B cell (primary cell): ENCODE data around the gene SEMA4F. TPM values are rescaled to one million over a fixed set of nuclear protein-coding genes. Genes with fewer than 3 reads are reported as not detected.

ENCODE experiments used
- ATAC-seq: fragments of 200-7000 bp; cut with Tn5 transposase; one replicate; pipeline ENCODE4 v1.10.0; 2021; ENCODE audit warnings: low read depth, mild to moderate bottlenecking, moderate number of reproducible peaks, moderate library complexity
- CTCF ChIA-PET: fragments of 350-600 bp; sonication (Branson Sonifier 250); formaldehyde crosslinking; loops from one replicate; lab custom pipeline; 2021; ENCODE audit warnings: antibody characterized with exemption, inconsistent platforms; lab: Charles Lee
- POLR2A ChIA-PET: fragments of 350-600 bp; sonication (Branson Sonifier 250); formaldehyde crosslinking; loops from one replicate; lab custom pipeline; 2021; ENCODE audit warnings: antibody characterized with exemption; lab: Charles Lee
- DNase-seq: peaks from one replicate; pipeline ENCODE4 v3.0.0; 2013
- H2AFZ ChIP-seq: 2 replicates; pipeline ENCODE4 v1.6.1; 2012; ENCODE audit warnings: mild to moderate bottlenecking, low read depth, low read length; ENCODE audit not compliant: insufficient read depth, poor library complexity, severe bottlenecking
- H3K27ac ChIP-seq, 2 donors: 1 replicate in 1 of 2; 2 replicates in 1 of 2; pipeline ENCODE4 v1.5.1; 2012 to 2013; ENCODE audit warnings: low read length in 2 of 2, mild to moderate bottlenecking in 2 of 2, moderate library complexity in 1 of 2
- H3K27me3 ChIP-seq, 4 experiments: fragments of 200-600 bp in 1 of 4; sonication (generic) in 1 of 4; replicated peaks in 1 of 4; 1 replicate in 2 of 4; 2 replicates in 2 of 4; pipeline versions ENCODE4 v1.6.1 to v1.7.0; 2013 to 2016; ENCODE audit warnings: low read length in 3 of 4, mild to moderate bottlenecking in 2 of 4, mixed read lengths in 1 of 4, moderate library complexity in 1 of 4; ENCODE audit not compliant: insufficient read depth in 4 of 4, control insufficient read depth in 3 of 4; ENCODE audit errors: control extremely low read depth in 1 of 4
- H3K36me3 ChIP-seq, 2 experiments: replicated peaks in 1 of 2; 1 replicate in 1 of 2; 2 replicates in 1 of 2; pipeline versions ENCODE4 v1.6.1 to v1.7.1; 2013; ENCODE audit warnings: low read length in 1 of 2; ENCODE audit not compliant: insufficient read depth in 2 of 2, control insufficient read depth in 1 of 2; ENCODE audit errors: control extremely low read depth in 1 of 2, extremely low read depth in 1 of 2
- H3K4me1 ChIP-seq, 2 donors: fragments of 200-600 bp in 1 of 2; sonication (generic) in 1 of 2; 1 replicate in 1 of 2; 2 replicates in 1 of 2; pipeline versions ENCODE4 v1.5.1 to v1.6.1; 2013 to 2017; ENCODE audit warnings: low read length in 2 of 2; ENCODE audit not compliant: control insufficient read depth in 2 of 2, insufficient read depth in 2 of 2
- H3K4me2 ChIP-seq: replicated peaks from 2 replicates; pipeline ENCODE3; 2012; ENCODE audit warnings: mild to moderate bottlenecking, low read depth, low read length; ENCODE audit not compliant: poor library complexity, severe bottlenecking
- H3K4me3 ChIP-seq, 5 experiments: fragments of 200-600 bp in 1 of 5; sonication (generic) in 1 of 5; 1 replicate in 3 of 5; 2 replicates in 2 of 5; pipeline versions ENCODE4 v1.5.1 to v1.7.0; 2011 to 2016; ENCODE audit warnings: low read length in 4 of 5, mild to moderate bottlenecking in 4 of 5, low read depth in 2 of 5, control low read depth in 1 of 5, moderate library complexity in 1 of 5; ENCODE audit not compliant: insufficient read depth in 1 of 5; ENCODE audit errors: control extremely low read depth in 1 of 5, extremely low read depth in 1 of 5
- H3K79me2 ChIP-seq: fragments of 200-600 bp; sonication (generic); one replicate; pipeline ENCODE4 v1.6.0; 2016; ENCODE audit warnings: low read length; ENCODE audit not compliant: control insufficient read depth, insufficient read depth
- H3K9ac ChIP-seq: fragments of 200-600 bp; sonication (generic); 2 replicates; pipeline ENCODE4 v1.6.1; 2017; ENCODE audit warnings: mild to moderate bottlenecking, low read length, moderate library complexity
- H3K9me3 ChIP-seq, 3 donors: one replicate each; pipeline versions ENCODE4 v1.6.1 to v1.7.1; 2013; ENCODE audit warnings: low read length in 2 of 3; ENCODE audit not compliant: control insufficient read depth in 2 of 3, insufficient read depth in 1 of 3; ENCODE audit errors: control extremely low read depth in 1 of 3
- H4K20me1 ChIP-seq: 2 replicates; pipeline ENCODE4 v1.6.0; 2012; ENCODE audit warnings: mild to moderate bottlenecking, low read length; ENCODE audit not compliant: insufficient read depth, control insufficient read depth, poor library complexity, severe bottlenecking
- H3K27ac Mint-ChIP-seq: one replicate; pipeline ENCODE4 v1.8.0; 2021; ENCODE audit warnings: mixed read lengths
- H3K27me3 Mint-ChIP-seq: one replicate; pipeline ENCODE4 v1.8.0; 2021; ENCODE audit warnings: mixed read lengths
- H3K4me1 Mint-ChIP-seq: one replicate; pipeline ENCODE4 v1.8.0; 2021; ENCODE audit warnings: mixed read lengths
- H3K4me3 Mint-ChIP-seq: one replicate; pipeline ENCODE4 v1.8.0; 2021; ENCODE audit warnings: mixed read lengths
- H3K9me3 Mint-ChIP-seq: one replicate; pipeline ENCODE4 v1.8.0; 2022; ENCODE audit warnings: mixed read lengths; ENCODE audit not compliant: insufficient read depth
- CTCF ChIP-seq: fragments of 200-600 bp; IDR thresholded peaks from one replicate; pipeline ENCODE4 v1.8.0; 2022; ENCODE audit warnings: antibody characterized with exemption, mild to moderate bottlenecking
- EZH2 ChIP-seq: IDR thresholded peaks from 2 replicates; pipeline ENCODE4 v1.6.1; 2012; ENCODE audit warnings: borderline replicate concordance, low read depth, mild to moderate bottlenecking, moderate library complexity, low read length; ENCODE audit not compliant: insufficient read depth, poor library complexity, severe bottlenecking
- WGBS: methylation state at CpG from one replicate; pipeline ENCODE4 v1.1.5; 2013; ENCODE audit warnings: missing lambda C conversion rate; ENCODE audit not compliant: insufficient coverage; 5-methylcytosine and 5-hydroxymethylcytosine counted together
- intact Hi-C: fragments of 100-400 bp; cut with micrococcal nuclease; formaldehyde crosslinking; loops from one replicate; pipeline ENCODE4 v1.10.0; 2022
- polyA plus RNA-seq: library from polyadenylated mRNA; depleted of rRNA; stranded (reverse); fragments of >200 nt; gene quantifications from 2 replicates; pipeline ENCODE4 v1.2.3, GENCODE V29; 2012
- total RNA-seq, 2 donors: library from RNA; stranded (reverse); fragments of 120-200 nt in 1 of 2; gene quantifications; 1 replicate in 1 of 2; 2 replicates in 1 of 2; pipeline versions ENCODE4 v1.2.3 to v1.2.4, GENCODE V29; 2013 to 2022

The SEMA4F gene
- total and polyA plus RNA-seq, 2 donors (not counting 1 experiment from before 2014, with no cell fraction given): 5.4 to 19.3 TPM

- Histone ChIP-seq H3K79me2 (no peaks in the 10 kb centered on the region), H3K27ac (no peak overlapping the region), H2AFZ (no peak overlapping the region), H3K27me3 (peaks cover 0 to 17% (median 10%) of the 10 kb centered on the region in 4 experiments), H3K36me3 (no peaks in the 10 kb centered on the region), H3K9me3 (no peaks in the 10 kb centered on the region), H4K20me1 (no peaks in the 10 kb centered on the region), H3K9ac (no peak overlapping the region), H3K4me2 (no peak overlapping the region), H3K4me3 (no peak overlapping the region), H3K4me1 (peaks cover 18 to 21% of the 10 kb centered on the region in 2 donors)
- intact Hi-C loops: no loop called here
- WGBS: no CpG with 5 or more reads among the region's 3 CpGs
- Mint-ChIP-seq H3K27me3 (peaks cover 33% of the 10 kb centered on the region), H3K4me1 (peaks cover 22% of the 10 kb centered on the region), H3K27ac (no peak overlapping the region), H3K4me3 (no peak overlapping the region), H3K9me3 (no peaks in the 10 kb centered on the region)
- no peak for DNase-seq
- no peak for ATAC-seq
- ChIA-PET POLR2A (no interaction called here), CTCF (interaction anchor here (0.9 to 1.6 kb wide), 2 partner anchors 29 to 134 kb away, joined by 4 read pairs; partner anchors contain the start of genes CCDC142 and TTC31)
- TF ChIP-seq EZH2: no peak
- no peak for TF ChIP-seq CTCF
Measured at GRCh38 chr2:74617122-74617521, 36.9 kb upstream of the SEMA4F start.

- no peak overlapping the region for H3K27ac Mint-ChIP-seq
- H3K9me3 Mint-ChIP-seq: no peaks in the 10 kb centered on the region
- Histone ChIP-seq H3K36me3 (no peaks in the 10 kb centered on the region), H3K4me1 (peaks cover 18 to 21% of the 10 kb centered on the region in 2 donors), H3K27me3 (peaks cover 0 to 13% (median 10%) of the 10 kb centered on the region in 4 experiments), H3K4me2 (no peak overlapping the region), H3K9me3 (no peaks in the 10 kb centered on the region), H3K27ac (no peak overlapping the region), H3K4me3 (no peak overlapping the region), H3K79me2 (no peaks in the 10 kb centered on the region), H4K20me1 (no peaks in the 10 kb centered on the region), H2AFZ (peak overlapping the region; percentile 29), H3K9ac (no peak overlapping the region)
- TF ChIP-seq CTCF (no peak), EZH2 (no peak)
- intact Hi-C loops: no loop called here
- H3K27me3 Mint-ChIP-seq: peaks cover 20% of the 10 kb centered on the region
- H3K4me1 Mint-ChIP-seq: peaks cover 22% of the 10 kb centered on the region
- H3K4me3 Mint-ChIP-seq: no peak overlapping the region
- ATAC-seq (no peak), DNase-seq (no peak)
- ChIA-PET CTCF (no interaction called here), POLR2A (no interaction called here)
- WGBS: 82% methylated on average over 2 of the region's 6 CpGs
Measured at GRCh38 chr2:74618410-74619083, 35.5 kb upstream of the SEMA4F start.
